ENCODE measurements around the gene BSCL2.
"Not testable (repeated sequence)": the region's sequence is repeated elsewhere in the genome, so short reads cannot be mapped to it uniquely, and the experiment has no call there.

BSCL2 gene

GRCh38 chr11:62689421-62690183, 17.6 kb downstream of the BSCL2 start, which contains the start of gene LRRN4CL:
TSS of gene LRRN4CL (minus strand) at chr11:62689530. CDS start at chr11:62688508, 1,022 bp downstream.
- no peak for DNase-seq (ENCODE audit: extremely low read depth in 1 of 2, low read depth in 1 of 2)

DNA sequence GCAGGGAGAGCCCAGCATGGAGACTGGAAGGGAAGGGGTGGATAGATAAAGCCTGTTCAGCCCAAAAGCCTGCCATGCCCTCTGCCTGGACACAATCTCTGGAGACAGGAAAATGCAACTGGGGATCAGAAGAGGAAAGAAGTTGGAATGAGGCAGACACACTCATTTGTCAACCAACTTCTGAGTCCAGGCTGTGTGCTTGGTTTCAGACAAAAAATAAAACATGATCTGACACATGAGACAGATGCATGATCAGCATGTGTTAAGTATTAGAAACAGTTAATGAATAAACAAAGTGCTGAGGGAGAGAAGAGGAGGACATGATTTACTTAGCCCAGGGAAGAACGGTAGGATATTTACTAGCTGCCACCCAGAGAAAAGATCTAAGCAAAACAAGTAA, 18.7 kb downstream of the BSCL2 start:
- DNase-seq (ENCODE audit: extremely low read depth in 1 of 2, low read depth in 1 of 2): no peak

DNA sequence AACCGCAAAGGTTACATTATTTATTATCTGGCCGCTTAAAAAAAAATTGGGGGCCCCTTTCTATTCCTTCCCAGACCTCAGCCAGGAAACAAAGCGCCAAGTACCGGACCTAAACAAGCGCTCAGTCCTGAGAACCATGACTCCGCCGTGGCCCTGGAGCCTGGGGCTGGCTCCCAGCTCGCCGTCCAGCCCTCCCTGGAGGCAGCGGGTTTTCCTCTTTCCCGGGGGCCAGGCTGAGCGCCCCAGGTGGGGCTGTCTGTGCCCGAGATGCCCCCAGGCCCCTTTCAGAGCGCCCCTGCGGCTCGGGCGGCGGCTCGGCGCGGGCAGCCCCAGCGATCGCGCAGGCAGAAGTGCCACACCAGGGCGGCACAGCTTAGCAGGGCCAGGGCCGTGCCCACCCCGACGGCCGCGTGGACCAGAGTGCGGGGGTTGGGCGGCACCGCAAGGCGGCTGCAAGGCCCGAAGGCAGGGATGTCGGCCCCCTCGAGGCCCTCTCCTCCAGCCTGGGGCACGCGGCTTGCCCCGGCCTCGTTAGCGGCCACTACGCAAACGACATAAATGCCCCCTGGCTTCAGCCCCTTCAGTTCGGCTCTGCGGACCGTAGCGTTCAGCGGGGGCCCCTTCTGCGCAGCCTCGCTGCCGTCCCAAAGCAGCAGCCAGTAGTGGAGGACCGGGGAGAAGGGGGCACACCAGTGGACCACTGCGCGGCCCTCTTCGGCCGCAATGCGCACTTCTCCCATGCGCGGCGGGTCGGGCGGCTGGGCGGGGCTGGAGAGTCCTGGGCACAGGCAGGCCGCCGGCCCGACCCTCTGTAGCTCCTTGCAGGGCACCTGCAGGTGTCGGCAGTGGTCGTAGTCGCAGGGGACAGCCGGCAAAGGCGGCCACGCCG, 19.5 kb downstream of the BSCL2 start:
- no peak for DNase-seq (ENCODE audit: extremely low read depth in 1 of 2, low read depth in 1 of 2)

DNA sequence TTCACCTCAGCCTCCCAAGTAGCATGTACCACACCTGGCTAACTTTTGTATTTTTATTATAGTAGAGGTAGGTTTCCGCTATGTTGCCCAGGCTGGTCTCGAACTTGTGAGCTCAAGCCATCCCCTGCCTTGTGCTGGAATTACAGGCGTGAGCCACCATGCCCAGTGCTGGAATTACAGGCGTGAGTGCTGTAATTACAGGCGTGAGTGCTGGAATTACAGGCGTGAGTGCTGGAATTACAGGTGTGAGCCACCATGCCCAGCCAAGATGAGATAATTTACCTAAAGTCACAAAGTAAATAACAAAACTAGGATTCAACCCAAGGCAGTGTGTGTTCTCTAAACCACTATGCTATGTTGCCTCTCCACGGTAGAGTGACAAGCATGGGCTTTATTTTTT, 24.7 kb downstream of the BSCL2 start:
- no peak for DNase-seq (ENCODE audit: extremely low read depth in 1 of 2, low read depth in 1 of 2)

GRCh38 chr11:62680825-62681240, 26.4 kb downstream of the BSCL2 start:
- DNase-seq (ENCODE audit: extremely low read depth in 1 of 2, low read depth in 1 of 2): no peak

DNA sequence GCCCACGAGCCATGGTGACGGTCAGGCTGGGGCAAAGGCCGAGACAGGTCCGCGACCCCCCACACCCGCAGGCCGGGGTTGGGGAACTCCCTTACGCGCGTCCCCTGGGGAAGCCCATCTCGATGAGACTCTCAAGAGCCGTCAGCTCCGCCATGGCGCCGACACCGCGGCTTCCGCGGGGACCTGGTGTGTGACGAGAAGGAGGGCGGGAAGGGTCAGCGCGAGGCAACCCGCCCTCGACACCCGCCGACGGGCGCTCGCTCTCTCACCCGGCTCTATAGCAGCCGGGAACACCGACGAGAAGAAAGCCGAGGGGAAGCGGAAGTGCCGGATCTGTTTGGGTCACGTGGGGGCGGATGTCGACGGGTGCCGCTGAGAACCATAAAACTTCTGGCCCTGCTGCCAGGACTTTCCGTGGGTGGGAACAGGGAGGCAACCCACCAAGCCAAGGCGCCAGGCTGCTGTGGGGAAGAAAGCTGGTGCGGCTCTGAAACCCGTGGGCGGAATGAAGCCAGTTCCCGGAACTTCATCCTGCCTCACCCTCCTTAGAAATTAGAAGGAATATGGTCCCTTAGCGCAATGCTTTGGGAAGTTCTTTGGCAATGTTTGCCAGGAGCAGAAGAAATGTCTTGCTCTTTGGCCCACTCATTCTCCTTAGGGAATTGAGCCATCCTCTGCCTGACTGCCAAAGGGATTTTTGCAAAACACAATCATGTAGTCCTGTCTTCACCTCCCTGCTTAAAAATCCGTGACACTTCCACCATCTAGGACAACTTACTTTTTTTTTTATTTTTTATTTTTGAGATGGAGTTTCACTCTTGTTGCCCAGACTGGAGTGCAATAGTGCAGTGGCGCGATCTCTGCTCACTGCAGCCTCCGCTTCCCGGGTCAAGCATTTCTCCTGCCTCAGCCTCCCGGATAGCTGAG, 28.2 kb downstream of the BSCL2 start, which contains the start of gene UBXN1:
Gene UBXN1 (minus strand): TSS at position 304 of the 927 bp plus-strand sequence. CDS start 150 bp downstream, at position 154.
- DNase-seq (ENCODE audit: extremely low read depth in 1 of 2, low read depth in 1 of 2): peak; percentile 76 to 86

DNA sequence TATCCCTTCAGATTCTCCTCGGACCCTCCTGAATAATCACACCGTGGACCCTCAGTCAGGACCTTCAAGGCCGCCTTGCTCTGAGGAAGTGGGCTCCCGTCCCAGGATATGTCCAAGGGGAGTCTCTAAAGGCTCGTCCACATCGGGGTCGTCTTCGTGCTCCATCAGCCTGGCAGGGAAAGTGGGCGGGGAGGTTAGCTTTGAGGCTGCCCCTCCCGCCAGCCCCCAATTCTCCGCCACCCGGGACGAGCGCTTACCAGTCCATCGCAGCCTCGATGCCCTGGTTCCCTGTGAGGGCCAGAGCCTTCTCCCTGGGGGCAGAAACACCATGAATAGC, 28.8 kb downstream of the BSCL2 start:
- no peak for DNase-seq (ENCODE audit: extremely low read depth in 1 of 2, low read depth in 1 of 2)

DNA sequence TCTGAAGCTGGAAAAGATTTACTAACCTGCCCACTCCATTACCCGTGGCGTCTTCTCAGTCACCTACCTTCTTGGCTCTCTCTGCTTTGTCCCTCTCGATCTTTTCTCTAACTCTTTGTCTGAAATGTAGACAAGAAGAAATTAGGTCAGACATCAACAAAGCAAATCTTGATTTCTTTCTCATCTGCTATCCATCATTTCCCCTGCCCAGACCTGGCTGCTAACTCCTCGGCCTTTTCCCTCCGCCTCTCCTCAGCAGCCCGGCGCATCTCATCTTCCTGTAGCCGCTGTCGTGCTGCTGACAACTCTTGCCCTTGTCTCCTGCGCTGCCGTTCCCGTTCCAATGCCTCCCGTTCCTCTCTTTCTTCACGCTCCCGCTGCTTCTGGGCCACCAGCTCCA, 29.5 kb downstream of the BSCL2 start:
- no peak for DNase-seq (ENCODE audit: extremely low read depth in 1 of 2, low read depth in 1 of 2)

DNA sequence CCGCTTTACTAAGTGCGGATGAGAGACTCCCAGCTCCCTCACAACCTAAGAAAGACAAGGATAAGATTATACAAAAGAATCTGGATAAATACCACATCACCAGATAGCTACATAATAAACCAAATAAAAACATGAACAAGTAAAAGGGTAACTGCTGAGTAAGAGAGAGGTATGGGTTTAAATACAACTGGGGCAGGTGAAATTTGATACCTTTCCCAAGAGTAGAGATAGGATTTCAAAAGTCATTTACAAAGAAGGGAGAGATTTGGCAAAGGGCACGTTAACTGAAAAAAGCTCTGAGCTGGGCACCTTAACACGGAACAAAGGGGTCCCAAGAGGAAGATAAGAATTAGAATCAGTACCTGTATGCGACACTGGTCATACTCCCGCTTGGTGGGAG, 30.1 kb downstream of the BSCL2 start:
- DNase-seq (ENCODE audit: extremely low read depth in 1 of 2, low read depth in 1 of 2): no peak

GRCh38 chr11:62676698-62677097, 30.5 kb downstream of the BSCL2 start:
- no peak for DNase-seq (ENCODE audit: extremely low read depth in 1 of 2, low read depth in 1 of 2)

DNA sequence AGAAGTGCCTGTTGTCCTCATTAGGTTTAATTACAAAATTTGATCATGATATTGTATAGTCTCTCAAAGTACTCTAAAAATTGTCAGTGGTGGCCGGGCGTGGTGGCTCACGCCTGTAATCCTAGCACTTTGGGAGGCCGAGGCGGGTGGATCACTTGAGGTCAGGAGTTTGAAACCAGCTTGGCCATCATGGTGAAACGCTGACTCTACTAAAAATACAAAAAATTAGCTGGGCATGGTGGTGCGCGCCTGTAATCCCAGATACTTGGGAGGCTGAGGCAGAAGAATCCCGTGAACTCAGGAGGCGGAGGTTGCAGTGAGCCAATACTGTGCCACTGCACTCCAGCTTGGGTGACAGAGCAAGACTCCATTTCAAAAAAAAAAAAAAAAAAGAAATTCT, 31.8 kb downstream of the BSCL2 start:
- not testable (repeated sequence) for DNase-seq (ENCODE audit: extremely low read depth in 1 of 2, low read depth in 1 of 2)

DNA sequence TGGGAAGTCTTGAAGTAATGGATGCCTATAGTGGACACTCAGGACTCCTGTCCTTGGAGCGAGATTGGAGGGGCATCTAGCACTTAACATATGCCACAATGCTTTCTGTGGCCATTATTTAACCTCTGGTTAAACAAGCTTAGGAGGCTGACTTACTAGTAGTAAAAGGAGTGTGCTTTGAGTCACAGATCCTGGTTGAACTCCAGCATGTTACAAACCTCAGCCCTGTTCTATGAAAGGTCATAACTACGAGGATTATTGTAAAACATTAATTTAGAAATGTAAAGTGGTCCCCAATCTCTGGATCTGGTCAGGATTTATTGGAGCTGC, 34.1 kb downstream of the BSCL2 start:
- DNase-seq (ENCODE audit: extremely low read depth in 1 of 2, low read depth in 1 of 2): no peak

DNA sequence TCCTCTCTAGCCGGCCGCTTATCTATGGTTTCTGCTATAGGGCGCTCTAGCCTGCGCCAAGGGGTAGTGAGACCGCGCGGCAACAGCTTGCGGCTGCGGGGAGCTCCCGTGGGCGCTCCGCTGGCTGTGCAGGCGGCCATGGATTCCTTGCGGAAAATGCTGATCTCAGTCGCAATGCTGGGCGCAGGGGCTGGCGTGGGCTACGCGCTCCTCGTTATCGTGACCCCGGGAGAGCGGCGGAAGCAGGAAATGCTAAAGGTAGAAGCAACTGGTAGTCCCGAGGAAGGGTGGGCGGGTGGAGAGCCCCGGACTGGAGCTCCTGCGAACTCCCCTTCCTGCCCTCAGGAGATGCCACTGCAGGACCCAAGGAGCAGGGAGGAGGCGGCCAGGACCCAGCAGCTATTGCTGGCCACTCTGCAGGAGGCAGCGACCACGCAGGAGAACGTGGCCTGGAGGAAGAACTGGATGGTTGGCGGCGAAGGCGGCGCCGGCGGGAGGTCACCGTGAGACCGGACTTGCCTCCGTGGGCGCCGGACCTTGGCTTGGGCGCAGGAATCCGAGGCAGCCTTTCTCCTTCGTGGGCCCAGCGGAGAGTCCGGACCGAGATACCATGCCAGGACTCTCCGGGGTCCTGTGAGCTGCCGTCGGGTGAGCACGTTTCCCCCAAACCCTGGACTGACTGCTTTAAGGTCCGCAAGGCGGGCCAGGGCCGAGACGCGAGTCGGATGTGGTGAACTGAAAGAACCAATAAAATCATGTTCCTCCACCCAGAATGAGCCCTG, 35.4 kb downstream of the BSCL2 start, which contains the start of the genes LBHD1 and UQCC3:
Gene LBHD1 (minus strand): TSS at position 660 of the 782 bp plus-strand sequence. CDS start 2,236 bp downstream, outside the sequence.
Gene UQCC3 (plus strand): TSS at position 66 of the 782 bp plus-strand sequence. CDS start 73 bp downstream, at position 139.
- peak; percentile 52 to 68 for DNase-seq (ENCODE audit: extremely low read depth in 1 of 2, low read depth in 1 of 2)

GRCh38 chr11:62671236-62671607, 36.0 kb downstream of the BSCL2 start:
- DNase-seq (ENCODE audit: extremely low read depth in 1 of 2, low read depth in 1 of 2): no peak

DNA sequence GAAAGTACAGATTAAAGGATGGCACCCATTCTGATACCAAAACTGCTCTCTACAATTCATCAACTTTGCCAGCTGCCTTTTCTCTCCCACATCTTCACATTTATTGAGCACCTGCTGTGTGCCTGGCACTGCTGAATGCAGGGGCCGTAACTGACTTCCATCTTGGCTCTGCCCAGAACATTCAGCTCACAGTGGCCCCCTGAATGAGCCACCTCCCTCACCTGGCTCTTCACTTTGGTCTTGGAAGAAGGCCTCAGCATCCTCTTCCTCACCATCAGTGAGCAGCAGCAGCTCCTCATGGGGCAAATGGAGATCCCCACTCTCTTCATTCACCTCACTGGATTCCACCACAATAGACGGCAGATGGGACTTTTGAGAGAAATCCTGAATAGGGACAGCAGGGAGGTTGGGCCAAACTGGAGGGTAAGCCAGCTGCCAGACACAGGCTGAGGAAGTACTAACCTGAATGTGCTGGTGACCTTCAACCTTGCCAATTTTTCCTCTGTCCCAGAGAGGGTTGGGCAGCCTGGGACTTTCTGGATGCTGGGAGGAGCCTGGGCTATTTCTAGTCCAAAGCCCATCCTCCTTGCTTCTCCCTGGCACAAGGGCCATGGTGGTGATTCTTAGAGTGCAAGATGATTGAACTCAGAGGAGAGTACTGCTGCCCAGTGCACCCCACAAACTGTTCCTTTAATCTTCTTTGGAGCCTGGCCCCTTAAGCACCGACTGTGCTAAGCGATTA, 37.6 kb downstream of the BSCL2 start:
- DNase-seq (ENCODE audit: extremely low read depth in 1 of 2, low read depth in 1 of 2): no peak

GRCh38 chr11:62667460-62667859, 39.8 kb downstream of the BSCL2 start:
- DNase-seq (ENCODE audit: extremely low read depth in 1 of 2, low read depth in 1 of 2): no peak

- DNase-seq (ENCODE audit: extremely low read depth in 1 of 2, low read depth in 1 of 2): no peak
Observed at GRCh38 chr11:62666259-62666926, 40.8 kb downstream of the BSCL2 start.

DNA sequence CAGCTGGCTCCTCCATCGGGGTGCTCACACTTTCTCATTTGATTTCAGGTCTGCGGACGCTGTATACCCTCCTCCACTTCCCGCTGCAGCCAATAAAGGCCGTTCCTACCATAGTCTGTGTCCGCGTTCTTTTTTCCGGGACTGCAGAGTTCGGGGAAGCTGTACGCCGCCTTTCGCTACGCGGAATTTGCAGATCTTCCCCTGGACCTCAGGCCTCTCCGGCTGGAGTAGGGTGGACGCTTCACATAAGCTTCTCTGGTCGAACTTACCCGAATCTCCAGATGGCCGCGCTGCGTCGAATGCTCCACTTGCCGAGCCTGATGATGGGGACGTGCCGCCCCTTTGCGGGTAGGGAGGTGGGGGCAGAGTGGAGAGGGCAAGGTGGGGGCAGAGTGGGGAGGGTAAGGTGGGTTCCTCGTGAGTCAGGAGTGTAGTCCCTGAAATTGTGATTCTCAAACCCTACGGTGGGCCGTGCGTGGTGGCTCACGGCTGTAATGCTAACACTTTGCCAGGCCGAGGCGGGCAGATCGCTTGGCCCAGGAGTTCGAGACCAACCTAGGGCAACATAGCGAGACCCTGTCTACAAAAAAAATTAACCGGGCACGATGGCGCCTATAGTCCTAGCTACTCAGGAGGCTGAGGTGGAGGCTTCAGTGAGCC, 41.5 kb downstream of the BSCL2 start:
- DNase-seq (ENCODE audit: extremely low read depth in 1 of 2, low read depth in 1 of 2): peak in 1 of 2 donors; percentile 62

Measured in stimulated activated CD8-positive, alpha-beta memory T cell treated with anti-CD3 and anti-CD28 coated beads, Interleukin-7, amount 100 ng/mL, for 48 hours (primary cell).